Measurements from ENCODE around the gene ABCF3.
"Not testable (repeated sequence)": the region's sequence is repeated elsewhere in the genome, so short reads cannot be mapped to it uniquely, and the experiment has no call there.

ABCF3 gene, protein sequence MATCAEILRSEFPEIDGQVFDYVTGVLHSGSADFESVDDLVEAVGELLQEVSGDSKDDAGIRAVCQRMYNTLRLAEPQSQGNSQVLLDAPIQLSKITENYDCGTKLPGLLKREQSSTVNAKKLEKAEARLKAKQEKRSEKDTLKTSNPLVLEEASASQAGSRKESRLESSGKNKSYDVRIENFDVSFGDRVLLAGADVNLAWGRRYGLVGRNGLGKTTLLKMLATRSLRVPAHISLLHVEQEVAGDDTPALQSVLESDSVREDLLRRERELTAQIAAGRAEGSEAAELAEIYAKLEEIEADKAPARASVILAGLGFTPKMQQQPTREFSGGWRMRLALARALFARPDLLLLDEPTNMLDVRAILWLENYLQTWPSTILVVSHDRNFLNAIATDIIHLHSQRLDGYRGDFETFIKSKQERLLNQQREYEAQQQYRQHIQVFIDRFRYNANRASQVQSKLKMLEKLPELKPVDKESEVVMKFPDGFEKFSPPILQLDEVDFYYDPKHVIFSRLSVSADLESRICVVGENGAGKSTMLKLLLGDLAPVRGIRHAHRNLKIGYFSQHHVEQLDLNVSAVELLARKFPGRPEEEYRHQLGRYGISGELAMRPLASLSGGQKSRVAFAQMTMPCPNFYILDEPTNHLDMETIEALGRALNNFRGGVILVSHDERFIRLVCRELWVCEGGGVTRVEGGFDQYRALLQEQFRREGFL

DNA sequence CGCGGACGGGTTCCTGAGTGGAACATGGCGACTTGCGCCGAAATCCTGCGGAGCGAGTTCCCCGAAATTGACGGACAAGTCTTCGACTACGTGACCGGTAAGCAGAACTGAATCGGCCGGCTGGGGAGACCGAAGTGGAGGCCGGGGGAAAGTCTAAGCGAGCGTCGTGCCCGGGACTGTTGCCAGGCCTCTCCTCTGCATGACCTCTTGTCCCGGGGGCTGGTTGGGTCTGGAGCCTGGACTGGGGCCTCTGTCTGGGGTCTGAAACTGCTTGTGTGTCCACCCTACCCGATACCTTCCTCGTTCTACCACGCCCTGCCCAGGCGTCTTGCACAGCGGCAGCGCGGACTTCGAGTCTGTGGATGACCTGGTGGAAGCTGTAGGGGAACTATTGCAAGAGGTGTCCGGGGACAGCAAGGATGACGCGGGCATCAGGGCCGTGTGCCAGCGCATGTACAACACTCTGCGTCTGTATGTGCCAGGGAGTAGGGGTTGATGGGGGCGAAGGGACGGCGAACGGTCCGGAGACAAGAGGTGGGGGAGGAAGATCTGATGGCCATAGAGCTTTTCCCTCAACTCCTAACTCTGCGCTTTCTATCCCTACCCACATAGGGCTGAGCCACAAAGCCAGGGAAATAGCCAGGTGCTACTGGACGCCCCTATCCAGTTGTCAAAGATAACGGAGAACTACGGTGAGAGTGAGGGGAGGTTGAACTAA is at the start of gene ABCF3:
ABCF3 (plus strand) TSS at position 16 of the 718 bp plus-strand sequence; CDS start at position 25, 9 bp downstream.
- DNase-seq: peak in 6 of 56 donors; percentile 40 to 73 (median 55)

DNA sequence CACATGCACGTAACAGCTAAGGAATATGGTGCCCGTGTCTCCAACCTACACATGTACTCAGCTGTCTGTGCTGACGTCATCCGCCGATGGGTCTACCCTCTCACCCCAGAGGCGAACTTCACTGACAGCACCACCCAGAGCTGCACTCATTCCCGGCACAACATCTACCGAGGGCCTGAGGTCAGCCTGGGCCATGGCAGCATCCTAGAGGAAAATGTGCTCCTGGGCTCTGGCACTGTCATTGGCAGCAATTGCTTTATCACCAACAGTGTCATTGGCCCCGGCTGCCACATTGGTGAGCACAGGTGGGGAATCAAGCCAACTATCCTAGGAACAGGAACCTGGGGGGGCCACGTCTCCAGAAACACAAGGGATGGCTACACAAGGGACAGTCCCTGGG is 45.6 kb upstream of the ABCF3 start:
- no peak for DNase-seq

DNA sequence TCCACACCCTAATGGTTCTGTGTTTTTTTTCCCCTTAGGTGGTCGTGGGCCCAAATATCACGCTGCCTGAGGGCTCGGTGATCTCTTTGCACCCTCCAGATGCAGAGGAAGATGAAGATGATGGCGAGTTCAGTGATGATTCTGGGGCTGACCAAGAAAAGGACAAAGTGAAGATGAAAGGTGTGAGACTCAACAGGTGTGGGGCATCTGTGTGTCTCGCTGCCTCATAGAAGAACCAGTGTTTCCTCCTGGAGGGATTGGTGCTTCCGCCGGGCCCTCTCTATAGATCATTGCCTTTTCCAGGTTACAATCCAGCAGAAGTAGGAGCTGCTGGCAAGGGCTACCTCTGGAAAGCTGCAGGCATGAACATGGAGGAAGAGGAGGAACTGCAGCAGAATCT is 43.8 kb upstream of the ABCF3 start:
- no peak for DNase-seq

DNA sequence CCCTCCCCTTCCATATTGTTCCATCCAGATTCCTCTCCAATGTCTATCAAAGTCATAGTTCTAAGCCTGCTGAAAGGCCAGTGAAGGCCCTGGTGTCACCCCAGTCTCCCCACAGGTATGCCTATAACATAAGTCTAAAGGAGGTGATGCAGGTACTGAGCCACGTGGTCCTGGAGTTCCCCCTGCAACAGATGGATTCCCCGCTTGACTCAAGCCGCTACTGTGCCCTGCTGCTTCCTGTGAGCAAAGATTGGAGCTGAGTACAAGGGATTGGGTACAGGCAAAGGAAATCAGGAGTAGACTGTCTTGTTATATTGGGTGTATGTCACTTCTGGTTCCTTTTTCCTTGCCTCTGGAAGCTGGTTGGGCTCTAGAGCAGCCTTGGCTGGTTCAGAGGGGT is 42.7 kb upstream of the ABCF3 start:
- no peak for DNase-seq

DNA sequence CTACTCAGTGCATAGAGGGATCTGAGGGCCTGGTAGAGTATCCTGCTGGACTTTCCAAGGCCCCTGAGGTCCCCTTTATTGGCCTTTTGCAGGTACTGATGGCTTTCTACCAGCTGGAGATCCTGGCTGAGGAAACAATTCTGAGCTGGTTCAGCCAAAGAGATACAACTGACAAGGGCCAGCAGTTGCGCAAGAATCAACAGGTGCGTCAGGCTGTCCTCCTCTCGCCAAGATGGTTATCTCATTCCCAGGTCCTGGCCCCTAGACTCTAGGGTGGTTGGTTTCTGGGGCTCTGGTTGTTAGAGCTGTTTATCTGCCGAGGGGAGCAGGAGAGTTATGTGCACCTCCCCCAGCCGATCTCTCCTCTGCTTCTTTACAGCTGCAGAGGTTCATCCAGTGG is 41.5 kb upstream of the ABCF3 start:
- no peak for DNase-seq

DNA sequence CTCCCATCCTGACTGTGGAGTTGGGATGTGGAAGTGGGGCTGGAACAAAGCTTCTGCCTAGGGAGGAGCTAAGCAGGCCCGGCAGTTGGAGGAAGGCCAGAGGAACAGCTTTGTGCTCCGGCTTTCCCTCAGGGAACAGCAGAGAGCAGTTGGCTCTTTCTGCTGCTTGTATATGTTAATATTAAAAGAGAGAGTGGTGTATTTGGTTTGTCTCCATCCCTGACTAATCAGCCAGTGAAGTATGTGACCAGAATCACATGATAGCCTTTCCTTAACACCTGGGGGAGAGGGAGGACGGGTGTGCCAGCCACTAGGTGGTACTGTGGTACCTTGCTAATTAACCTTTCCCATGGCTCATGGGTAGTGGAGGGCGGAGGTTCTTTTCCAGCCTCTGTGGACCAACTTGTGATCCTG is 40.9 kb upstream of the ABCF3 start:
- DNase-seq: peak in 6 of 56 donors; percentile 12 to 59 (median 20)

DNA sequence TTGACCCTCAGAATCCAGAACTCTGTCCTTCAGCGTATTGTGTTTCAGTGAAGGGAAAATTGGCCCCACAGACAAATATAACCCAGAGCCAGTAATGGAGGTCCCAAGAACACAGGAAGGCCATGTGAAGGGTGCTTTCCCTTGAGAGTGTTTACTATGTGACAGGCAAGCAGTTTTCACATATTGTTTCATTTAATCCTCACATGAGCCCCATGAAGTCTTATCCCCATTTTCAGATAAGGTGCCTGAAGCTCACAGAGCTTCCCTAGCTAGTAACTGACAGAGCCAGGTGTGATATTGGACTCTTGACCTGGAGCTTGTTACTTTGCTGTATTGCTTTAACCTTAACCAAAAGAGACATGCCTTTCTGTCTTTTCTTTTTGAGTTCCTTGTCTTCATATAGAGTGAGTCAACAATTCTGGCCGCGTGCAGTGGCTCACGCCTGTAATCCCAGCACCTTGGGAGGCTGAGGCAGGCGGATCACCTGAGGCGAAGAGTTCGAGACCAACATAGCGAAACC is 40.2 kb upstream of the ABCF3 start:
- DNase-seq: no peak

DNA sequence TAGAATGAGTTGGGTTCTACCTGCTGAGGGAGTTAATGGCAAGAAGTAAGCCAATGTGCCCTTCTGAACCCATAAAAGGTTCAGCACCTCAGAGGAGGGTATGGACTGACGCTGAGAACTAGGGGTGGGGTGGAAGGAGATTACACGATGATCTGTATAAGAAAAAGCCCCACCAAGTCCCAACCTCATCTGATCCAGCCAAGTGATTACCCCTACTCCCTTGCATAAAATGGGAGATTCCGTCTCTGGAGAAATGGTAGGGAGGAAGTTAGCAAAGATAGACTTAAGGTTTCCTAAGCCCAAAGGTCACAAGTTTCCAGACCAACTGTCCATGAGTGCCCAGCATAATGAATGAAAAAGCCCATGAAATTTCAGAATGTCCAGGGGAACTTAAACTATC is 37.9 kb upstream of the ABCF3 start:
- no peak for DNase-seq

DNA sequence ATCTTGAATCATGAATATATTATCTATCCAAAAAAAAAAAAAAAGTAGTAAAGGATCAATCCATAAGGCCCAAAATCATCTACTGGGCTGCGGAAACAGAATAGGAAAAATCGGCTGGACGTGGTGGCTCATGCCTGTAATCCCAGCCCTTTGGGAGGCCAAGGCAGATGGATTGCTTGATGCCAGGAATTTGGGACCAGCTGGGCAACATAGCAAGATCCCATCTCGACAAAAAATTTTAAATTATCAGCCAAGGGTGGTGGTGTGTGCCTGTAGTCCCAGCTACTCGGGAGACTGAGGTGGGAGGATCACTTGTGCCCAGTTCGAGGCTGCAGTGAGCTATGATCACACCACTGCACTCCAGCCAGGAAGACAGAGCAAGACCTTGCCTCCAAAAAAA is 36.9 kb upstream of the ABCF3 start:
- DNase-seq: no peak

DNA sequence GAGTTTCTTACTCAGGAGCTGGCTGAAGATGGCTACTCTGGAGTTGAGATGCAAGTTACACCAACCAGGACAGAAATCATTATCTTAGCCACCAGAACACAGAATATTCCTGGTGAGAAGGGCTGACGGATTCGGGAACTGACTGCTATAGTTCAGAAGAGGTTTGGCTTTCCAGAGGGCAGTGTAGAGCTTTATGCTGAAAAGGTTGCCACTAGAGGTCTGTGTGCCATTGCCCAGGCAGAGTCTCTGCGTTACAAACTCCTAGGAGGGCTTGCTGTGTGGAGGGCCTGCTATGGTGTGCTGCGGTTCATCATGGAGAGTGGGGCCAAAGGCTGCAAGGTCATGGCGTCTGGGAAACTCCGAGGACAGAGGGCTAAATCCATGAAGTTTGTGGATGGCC is 36.2 kb upstream of the ABCF3 start:
- DNase-seq: not testable (repeated sequence)

DNA sequence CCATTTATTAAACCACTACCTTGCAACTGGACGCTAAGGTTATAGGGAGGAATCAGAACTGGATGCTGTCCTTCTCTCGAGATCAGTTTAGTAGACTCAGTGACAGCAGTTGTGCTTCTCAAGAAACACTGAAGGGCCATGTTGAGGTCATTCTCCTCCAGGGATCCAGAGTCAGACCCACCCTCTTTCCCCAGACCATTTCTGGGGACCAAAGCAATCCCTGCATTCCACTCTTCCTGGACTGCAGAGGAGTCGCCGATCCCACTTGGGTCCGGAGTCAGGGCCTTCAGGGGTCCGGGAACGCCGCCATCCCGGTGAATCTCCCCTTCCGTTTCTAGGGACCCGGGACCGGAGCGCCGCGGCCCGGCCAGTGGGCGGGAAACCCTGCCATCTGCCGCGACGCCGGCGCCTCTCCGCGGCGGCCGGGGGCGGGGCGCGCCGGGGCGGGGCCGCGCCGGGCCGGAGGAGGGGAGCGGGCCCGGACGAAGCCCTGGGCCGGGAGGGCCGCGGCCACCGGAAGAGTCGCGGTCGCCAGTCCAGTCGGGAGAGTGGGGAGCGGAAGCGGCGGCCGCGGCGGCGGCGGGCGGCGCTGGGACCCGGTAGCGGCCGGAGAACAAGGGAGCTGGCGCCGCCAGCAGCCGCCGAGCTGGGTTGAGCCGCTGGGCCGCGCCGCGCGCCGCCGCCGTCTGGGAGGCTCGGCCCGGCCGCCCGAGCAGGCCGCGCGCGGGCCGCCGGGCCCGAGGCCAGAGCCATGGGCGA is 30.9 kb upstream of the ABCF3 start, which contains the start of gene DVL3:
DVL3 (plus strand) TSS at position 493 of the 759 bp plus-strand sequence; CDS start at position 752, 259 bp downstream.
- peak in 48 of 56 donors; percentile 19 to 79 (median 53) for DNase-seq

DNA sequence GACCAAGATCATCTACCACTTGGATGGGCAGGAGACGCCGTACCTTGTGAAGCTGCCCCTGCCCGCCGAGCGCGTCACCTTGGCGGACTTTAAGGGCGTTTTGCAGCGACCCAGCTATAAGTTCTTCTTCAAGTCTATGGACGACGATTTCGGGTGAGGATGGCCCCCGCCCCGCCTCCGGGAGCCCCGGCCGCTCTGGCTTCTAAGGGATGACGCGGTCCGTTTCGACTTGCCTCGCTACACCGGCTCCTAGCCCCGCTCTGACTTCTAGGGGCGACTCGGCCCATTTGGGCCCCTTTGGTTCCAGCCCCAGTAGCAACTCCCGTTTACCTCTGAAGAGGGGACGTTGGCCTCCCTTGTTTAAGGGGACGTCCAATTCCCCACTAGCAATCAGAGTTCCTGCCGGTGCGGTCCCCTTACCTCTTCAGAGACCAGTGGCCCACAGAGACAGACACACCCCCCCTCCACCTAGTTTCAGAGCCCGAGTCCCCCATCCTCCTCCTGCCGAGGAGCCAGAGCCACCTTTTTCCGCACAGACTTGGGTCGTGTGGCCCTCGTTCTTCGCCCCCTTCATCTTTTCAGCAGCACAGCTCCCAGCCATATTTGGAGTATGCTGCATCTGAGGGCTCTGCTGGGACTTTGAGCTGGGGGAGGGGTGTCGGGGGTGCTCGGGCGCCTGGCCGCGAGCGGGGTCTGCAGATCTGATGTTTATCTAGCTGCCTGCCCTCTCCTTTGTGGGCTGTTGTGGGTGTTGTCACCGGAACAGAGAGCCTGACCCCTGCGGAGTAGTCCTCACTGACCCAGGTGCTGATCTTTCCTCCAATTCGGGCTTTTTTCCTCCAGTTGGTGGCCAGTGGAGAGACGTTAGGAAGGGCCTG is 30.1 kb upstream of the ABCF3 start:
- DNase-seq: peak in 23 of 56 donors; percentile 35 to 68 (median 45)

DNA sequence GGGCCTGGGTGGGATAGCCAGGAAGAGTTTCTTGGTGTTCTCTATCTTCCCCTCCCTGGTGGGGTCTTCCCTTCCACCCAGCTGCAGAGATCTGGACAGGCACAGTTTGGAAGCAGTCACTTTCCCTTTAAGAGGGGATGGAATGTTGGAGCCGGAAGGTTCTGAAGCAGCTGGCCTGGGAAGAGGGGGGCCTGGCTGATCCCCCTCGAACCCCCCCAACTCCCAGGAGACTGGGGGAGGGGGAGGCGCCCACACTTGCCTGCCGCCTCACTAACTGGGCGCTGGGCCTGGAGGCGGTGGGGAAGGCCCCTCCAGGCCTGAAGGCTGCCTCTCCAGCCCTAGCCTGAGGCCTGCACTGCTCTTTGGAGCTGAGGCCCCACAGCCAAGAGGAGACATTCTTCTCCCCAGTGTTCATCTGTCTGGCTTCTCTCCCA is 29.5 kb upstream of the ABCF3 start:
- DNase-seq: peak in 45 of 56 donors; percentile 9 to 74 (median 42)

DNA sequence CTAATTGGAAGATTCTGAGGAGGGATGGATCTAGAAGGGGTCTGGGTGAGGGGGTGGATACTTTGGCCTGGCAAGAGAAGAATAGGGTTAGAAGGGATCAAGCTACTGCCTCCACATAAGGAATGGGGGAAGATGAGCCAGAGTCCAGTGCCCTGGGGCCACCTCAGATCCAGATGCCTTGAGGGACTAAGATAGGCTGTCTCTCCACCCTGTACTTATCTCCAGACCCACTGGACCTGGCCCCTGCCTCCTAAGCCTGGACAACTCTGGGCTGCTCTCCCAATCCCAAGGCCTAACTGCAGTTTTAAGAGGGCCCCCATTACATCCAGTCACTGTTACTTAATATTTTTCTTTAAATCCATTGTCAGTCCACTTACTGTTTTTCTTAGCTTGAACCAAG is 28.8 kb upstream of the ABCF3 start:
- DNase-seq: no peak

DNA sequence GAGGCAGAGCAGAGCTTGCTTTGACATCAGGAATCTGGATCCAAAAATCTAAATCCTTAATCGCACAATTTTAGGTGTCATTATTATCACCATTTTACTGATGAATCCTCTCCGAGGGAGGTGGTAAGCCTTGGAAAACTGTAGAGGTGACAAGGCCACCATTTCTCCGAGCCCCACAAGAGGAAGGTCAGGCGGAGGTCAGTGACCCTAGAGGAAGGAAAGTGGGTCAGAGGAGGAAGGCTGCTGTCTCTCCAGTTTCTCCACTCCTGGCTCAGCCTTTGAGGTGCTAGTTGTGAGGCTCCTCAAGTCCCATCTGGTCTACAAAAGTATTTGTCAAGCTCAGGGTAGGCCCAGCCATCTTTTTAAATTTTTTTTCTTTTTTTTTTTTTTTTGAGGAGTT is 27.6 kb upstream of the ABCF3 start:
- no peak for DNase-seq

DNA sequence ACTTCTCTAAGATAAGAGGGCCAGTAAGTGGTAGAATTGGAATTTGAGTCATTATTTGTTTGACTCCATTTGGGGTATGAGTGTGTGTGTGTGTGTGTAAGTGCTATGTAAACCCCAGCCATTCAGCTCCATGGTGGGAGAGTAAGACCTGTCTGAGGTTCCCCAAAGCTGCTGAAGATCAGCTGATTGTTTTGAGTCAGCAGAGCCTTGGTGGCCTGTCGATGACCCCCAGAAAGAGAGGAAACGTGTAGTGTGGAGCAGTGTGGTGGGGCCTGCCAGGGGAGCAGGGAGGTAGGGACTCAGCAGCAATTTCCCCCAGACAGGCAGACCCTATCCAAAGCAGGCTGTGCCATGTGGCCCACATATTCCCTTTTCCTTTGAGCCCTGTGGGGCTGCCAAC is 25.5 kb upstream of the ABCF3 start:
- DNase-seq: no peak

DNA sequence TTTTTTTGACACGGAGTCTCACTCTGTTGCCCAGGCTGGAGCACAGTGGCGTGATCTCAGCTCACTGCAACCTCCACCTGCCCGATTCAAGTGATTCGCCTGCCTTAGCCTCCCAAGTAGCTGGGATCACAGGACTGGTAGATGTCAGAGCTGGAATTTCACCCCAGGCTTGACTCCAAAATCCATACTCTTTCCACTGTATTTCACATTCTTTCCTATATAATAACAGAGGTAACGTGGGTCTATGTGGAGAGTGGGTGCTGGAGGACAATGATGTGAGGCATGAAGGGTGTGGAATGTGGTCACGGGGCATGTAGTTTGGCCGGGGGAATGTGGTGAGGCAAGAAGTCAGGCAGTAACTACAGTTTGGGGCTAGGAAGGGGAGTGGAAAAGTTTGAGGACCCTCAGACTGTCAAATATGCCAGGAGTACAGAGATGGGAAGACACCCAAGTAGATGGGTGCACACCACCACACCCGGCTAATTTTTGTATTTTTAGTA is 23.4 kb upstream of the ABCF3 start:
- not testable (repeated sequence) for DNase-seq

DNA sequence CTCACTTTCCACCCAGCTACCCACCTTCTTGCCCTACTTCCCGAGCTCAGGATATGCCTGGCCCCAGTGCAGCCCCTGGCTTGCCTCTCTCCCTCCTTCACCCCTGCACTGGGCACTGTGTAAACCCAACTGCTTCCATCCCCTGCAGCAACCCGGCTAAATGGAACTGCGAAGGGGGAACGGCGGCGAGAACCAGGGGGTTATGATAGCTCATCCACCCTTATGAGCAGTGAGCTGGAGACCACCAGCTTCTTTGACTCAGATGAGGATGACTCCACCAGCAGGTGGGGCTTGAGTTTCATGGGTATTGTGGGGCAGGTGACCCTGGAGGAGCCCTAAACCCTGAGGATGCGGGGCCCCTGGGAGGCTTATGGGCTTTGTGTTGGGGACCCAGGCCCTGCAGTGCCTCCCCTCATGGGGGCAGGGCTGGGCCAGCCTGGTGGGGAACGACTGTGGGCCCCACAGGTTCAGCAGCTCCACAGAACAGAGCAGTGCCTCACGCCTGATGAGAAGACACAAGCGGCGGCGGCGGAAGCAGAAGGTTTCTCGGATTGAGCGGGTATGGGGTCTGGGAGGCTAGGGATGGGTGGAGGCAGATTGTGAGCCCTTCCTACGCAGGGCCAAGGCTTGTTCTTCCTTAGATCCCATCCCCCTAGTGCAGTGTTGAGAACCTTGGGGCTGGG is 21.2 kb upstream of the ABCF3 start:
- no peak for DNase-seq

DNA sequence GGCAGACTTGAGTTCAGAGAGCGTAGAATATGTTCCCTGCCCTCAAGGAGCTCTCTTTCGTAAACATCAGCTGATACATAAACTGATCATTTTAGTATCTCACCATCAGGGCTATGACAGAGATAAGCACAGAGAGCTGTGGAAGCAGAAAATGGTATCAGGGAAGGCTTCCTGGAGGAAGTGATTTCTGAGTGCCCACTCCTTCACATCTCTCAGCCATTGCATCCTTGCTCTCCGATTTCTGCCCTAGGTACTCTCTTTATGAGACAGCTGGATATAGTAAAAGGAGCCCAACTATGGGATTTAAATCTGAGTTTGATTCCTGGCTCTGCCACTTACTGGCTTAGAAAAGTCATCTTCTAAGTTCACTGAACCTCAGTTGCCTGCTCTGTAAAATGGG is 20.5 kb upstream of the ABCF3 start:
- no peak for DNase-seq

All from nucleus accumbens (tissue), 56 donors.